Activated naive CD4-positive, alpha-beta T cell treated with anti-CD3 and anti-CD28 coated beads, Interleukin-2, amount 50 U/mL, for 16 hours (primary cell): Measurements from ENCODE around the gene QRSL1.
"Not testable (repeated sequence)": the region's sequence is repeated elsewhere in the genome, so short reads cannot be mapped to it uniquely, and the experiment has no call there.

Source experiments
- DNase-seq: peaks from one replicate; pipeline ENCODE4 v3.0.0-alpha.2; 2020

QRSL1 gene

DNA sequence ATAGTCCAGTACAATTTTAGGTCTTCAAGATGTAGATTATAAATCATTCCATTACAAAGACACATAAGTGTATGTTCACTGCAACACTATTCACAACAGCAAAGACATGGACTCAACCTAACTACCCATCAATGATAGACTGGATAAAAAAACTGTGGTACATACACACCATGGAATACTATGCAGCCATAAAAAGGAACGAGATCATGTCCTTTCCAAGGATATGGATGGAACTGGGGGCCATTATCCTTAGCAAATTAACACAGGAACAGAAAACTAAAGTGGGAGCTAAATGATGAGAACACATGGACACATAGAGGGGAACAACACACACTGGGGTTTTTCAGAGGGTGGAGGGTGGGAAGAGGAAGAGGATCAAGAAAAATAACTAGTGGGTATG lies 6.3 kb upstream of the QRSL1 start:
- no peak for DNase-seq

DNA sequence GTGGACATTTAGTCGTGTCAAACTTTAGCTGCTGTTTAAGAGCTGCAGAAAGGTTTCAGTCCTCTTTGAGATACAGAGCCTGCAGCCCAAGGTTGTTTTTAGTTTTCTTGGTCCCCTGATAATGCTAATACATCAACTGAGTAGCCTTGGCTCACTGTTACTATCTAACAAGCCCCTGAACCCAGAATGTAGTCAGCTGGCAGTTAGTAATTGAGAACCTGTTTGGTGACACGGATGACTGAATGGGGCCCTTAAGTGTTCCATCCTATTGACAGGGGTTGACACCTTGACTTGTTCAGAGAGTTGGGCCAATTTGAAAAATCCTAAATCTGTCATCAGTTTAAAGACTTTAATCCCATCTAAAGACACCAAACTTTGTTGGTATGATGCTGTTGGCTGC lies 2.9 kb upstream of the QRSL1 start:
- DNase-seq = no peak

DNA sequence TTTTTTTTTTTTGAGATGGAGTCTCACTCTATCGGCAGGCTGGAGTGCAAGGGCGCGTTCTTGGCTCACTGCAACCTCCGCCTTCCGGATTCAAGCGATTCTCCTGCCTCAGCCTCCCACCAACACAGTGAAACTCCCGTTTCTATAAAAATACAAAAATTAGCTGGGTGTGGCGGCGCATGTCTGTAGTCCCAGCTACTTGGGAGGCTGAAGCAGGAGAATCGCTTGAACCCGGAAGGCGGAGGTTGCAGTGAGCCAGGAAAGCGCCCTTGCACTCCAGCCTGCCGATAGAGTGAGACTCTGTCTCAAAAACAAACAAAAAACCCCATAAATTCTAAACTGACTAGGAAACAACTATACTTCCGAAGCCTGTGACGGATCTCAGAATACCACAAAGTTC lies 1.6 kb upstream of the QRSL1 start:
- DNase-seq = not testable (repeated sequence)

- no peak for DNase-seq
Measured at GRCh38 chr6:106628658-106629102, 698 bp upstream of the QRSL1 start.

GRCh38 chr6:106629859-106630163 lies 433 bp downstream of the QRSL1 start:
- no peak for DNase-seq

DNA sequence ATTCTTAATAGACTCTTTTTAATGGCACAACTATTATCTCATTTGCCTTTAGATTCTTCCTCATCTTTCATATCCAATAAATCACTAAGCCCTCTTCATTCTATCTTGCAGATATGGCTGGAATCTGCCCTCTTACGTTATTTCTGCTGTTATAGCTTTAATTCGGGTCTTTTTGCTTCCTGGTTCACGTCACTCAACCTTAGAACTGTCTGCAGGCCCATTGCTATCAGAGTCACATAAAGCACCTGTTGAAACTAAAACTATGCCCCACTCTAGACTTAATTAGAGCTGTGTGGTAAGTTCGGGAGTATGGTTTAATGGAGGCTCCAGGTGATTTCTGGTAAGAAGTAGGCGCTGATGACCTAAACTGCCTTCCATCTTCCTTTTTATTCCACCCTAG lies 988 bp downstream of the QRSL1 start:
- no peak for DNase-seq

GRCh38 chr6:106631346-106631745 lies 2.0 kb downstream of the QRSL1 start:
- no peak for DNase-seq

DNA sequence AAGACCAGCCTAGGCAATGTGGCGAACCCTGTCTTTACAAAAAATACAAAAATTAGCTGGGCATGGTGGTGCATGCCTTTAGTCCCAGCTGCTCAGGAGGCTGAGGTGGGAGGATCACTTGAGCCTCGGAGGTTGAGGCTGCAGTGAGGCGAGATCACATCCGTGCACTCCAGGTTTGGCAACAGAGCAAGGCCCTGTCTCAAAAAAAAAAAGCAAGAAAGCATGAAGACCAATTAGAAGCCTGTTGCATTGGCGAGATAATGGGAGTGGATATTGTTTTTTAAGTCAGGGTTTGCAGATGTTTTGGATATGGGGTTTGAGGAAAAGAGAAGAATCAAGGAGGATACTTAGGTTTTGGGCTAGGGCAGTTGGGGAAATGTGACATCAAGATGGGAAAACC lies 5.2 kb downstream of the QRSL1 start:
- no peak for DNase-seq

GRCh38 chr6:106637051-106637716 lies 7.8 kb downstream of the QRSL1 start:
- DNase-seq = no peak

GRCh38 chr6:106637717-106638341 lies 8.5 kb downstream of the QRSL1 start:
- no peak for DNase-seq

- DNase-seq = no peak
Measured at GRCh38 chr6:106639812-106640211, 10.4 kb downstream of the QRSL1 start.

DNA sequence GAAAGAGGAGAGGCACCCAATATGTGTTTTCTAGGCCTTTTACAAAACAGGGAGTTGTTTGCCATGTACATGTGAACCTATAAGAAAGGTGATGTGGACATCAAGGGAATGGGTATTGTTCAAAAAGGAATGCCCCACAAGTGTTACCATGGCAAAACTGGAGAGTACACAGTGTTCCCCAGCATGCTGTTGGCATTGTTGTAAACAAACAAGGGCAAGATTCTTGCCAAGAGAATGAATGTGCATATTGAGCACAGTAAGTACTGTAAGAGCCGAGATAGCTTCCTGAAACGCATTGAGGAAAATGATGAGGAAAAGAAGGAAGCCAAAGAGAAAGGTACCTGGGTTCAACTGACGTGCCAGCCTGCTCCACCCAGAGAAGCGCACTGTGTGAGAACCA lies 13.1 kb downstream of the QRSL1 start:
- DNase-seq = no peak

DNA sequence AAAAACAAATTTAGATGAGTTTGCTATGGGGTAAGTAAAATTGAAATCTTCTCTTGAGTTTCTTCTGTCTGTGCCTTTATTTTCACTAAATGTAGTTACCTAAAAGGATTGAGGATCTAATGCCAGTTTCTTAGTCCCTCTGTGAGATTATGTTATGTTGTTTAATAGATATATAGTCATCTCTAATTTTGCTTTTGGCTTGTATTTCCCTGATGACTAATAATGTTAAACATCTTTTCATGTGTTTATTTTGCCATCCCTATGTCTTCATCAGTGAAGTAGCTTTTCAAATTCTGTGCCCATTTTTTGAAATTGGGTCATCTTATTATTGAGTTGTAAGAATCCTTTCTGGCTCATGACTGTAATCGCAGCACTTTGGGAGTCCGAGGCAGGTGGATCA lies 13.7 kb downstream of the QRSL1 start:
- DNase-seq = no peak

GRCh38 chr6:106648651-106649308 lies 19.4 kb downstream of the QRSL1 start:
- no peak for DNase-seq

DNA sequence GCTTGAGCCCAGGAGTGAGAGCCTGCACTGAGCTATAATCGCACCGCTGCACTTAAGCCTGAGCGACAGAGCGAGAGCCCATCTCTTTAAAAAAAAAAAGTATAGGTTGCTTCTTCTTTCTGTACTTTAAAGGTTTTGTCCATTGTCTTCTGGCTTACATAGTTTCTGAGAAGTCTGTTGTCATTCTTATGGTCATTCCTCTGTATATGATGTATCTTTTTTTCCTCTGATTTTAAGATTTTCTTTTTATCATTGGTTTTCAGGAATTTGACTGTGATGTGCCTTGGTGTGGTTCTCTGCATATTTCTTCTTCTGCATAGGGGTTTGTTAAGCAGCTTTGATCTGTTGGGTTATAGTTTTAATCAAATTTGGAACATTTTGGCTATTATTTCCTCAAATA lies 29.1 kb downstream of the QRSL1 start:
- DNase-seq = no peak

DNA sequence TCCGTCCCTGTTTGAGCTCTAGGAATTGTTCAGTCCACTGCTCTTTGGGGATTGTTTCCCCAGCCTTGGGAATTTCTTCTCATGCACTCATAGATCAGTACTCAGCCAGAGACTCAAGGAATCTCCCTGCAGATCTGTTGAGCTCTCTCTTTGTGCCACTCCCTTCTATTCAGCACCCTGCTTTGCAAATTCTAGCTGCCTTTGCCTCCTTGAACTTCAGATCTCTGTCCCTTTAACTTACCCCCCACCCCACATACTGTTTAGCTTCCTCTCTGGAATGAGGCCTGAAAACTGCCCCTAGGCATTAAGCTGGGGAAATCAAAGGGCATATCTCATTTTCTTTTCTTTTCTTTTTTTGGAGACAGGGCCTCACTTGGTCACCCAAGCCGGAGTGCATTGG lies 30.5 kb downstream of the QRSL1 start:
- DNase-seq = no peak

- DNase-seq = no peak
Measured at GRCh38 chr6:106662458-106662857, 33.1 kb downstream of the QRSL1 start.

- DNase-seq = no peak
Measured at GRCh38 chr6:106666282-106667021, 37.1 kb downstream of the QRSL1 start.

GRCh38 chr6:106667022-106667402 lies 37.6 kb downstream of the QRSL1 start:
- no peak for DNase-seq

- no peak for DNase-seq
Measured at GRCh38 chr6:106670236-106670635, 40.9 kb downstream of the QRSL1 start.

- DNase-seq = no peak
Measured at GRCh38 chr6:106671651-106672050, 42.3 kb downstream of the QRSL1 start.

DNA sequence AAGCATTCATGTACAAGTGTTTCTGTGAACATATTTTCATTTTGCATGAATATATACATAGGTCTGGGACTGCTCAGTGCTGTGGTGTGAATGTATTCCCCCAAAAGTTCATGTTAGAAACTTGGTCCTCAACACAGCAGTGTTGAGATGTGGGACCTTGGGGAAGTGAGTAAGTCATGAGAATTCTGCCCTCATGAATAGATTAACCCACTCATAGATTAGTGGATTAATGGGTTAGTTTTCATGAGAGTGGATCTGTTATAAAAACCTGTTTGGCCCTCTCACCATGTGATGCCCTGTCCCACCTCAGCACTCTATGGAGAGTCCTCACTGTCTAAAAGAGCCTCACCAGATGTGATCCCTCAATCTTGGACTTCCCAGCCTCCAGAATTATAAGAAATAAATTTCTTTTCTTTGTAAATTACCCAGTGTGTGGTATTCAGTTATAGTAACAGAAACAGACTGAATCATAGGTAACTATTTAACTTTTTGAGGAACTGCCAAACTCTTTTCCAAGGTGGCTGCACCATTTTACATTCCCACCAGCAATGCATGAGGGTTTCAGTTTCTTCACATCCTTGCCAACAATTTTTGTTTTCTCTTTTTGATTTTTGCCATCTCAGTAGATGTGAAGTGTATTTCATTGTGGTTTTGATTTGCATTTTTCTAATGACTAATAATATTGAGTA lies 45.3 kb downstream of the QRSL1 start:
- no peak for DNase-seq

DNA sequence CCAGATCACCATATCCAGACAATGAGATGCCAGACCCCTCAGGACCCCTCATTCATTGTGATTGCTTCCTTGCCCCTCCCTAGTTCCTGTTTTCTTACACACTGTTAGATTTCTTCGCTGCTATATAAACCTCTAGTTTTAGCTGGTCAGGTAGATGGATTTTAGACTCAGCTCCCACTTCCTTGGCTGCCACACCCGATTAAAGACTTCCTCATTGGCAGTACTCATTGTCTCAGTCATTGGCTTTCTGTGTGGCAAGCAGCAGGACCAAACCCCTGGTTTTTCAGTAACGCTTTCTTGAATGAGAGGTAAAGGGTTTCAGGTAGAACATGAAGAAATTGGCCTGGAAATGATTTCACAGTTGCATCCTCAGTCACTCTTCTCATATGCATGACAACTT lies 47.9 kb downstream of the QRSL1 start:
- no peak for DNase-seq
